ENCODE results near the gene BCL2A1. TPM values are rescaled to one million over a fixed set of nuclear protein-coding genes. Genes with fewer than 3 reads are reported as not detected.

BCL2A1 gene
- total RNA-seq, 1 experiment from 2014 or later = 16.9 TPM

GRCh38 chr15:79933231-79933630, 37.8 kb downstream of the BCL2A1 start:
- no TSS peak for BruUV-seq (replicated peaks)
- ChIA-PET CTCF (no interaction called here), POLR2A (ENCODE audit: unreplicated experiment) (no interaction called here)
- Histone ChIP-seq H3K9me3 (ENCODE audit: low read length) (no peaks in the 10 kb centered on the region), H3K4me3 (ENCODE audit: low read length) (no peak overlapping the region), H4K20me1 (ENCODE audit: low read length) (no peaks in the 10 kb centered on the region), H3K9ac (ENCODE audit: low read length) (no peak overlapping the region), H3K27ac (ENCODE audit: low read length) (no peak overlapping the region), H3F3A (ENCODE audit: low read length, unreplicated experiment) (no peaks in the 10 kb centered on the region), H3K27me3 (ENCODE audit: low read length) (no peaks in the 10 kb centered on the region), H2AFZ (ENCODE audit: low read length) (no peak overlapping the region), H3K4me1 (ENCODE audit: insufficient read depth, low read length) (no peaks in the 10 kb centered on the region), H3K9me2 (replicated peaks; ENCODE audit: low read length) (no peaks in the 10 kb centered on the region), H3K36me3 (ENCODE audit: low read depth, low read length) (no peaks in the 10 kb centered on the region), H3K4me2 (ENCODE audit: low read length) (no peak overlapping the region), H3K79me2 (ENCODE audit: low read length) (no peaks in the 10 kb centered on the region)
- intact Hi-C loops (cut with micrococcal nuclease) = no loop called here
- TF ChIP-seq EZH2phosphoT487 (IDR thresholded peaks at IDR 0.05; ENCODE audit: borderline replicate concordance, low read length) (no peak), CTCF (conservative IDR thresholded peaks at IDR 0.05; ENCODE audit: low read depth, low read length) (no peak), EZH2 (IDR thresholded peaks at IDR 0.05; ENCODE audit: low read length, unreplicated experiment) (no peak)
- ATAC-seq (no peak), DNase-seq (no peak)

- intact Hi-C loops (cut with micrococcal nuclease) = no loop called here
- ATAC-seq = no peak
- no peaks in the 10 kb centered on the region for H3K79me2 ChIP-seq (ENCODE audit: low read length)
Observed at GRCh38 chr15:79932447-79932846, 38.5 kb downstream of the BCL2A1 start.

GRCh38 chr15:79930516-79930915, 40.5 kb downstream of the BCL2A1 start:
- POLR2A ChIA-PET (ENCODE audit: unreplicated experiment) = no interaction called here
- no peak for TF ChIP-seq CTCF (conservative IDR thresholded peaks at IDR 0.05; ENCODE audit: low read depth, low read length)
- TF ChIP-seq EZH2 (IDR thresholded peaks at IDR 0.05; ENCODE audit: low read length, unreplicated experiment) = no peak
- TF ChIP-seq EZH2phosphoT487 (IDR thresholded peaks at IDR 0.05; ENCODE audit: borderline replicate concordance, low read length) = no peak
- ATAC-seq = no peak
- DNase-seq = no peak
- Histone ChIP-seq H3K4me3 (ENCODE audit: low read length) (no peak overlapping the region), H3K9me3 (ENCODE audit: low read length) (no peaks in the 10 kb centered on the region), H3K36me3 (ENCODE audit: low read depth, low read length) (no peaks in the 10 kb centered on the region), H3K4me1 (ENCODE audit: insufficient read depth, low read length) (no peaks in the 10 kb centered on the region), H3K9ac (ENCODE audit: low read length) (no peak overlapping the region), H3K27me3 (ENCODE audit: low read length) (no peaks in the 10 kb centered on the region), H2AFZ (ENCODE audit: low read length) (no peak overlapping the region), H3F3A (ENCODE audit: low read length, unreplicated experiment) (no peaks in the 10 kb centered on the region), H3K9me2 (replicated peaks; ENCODE audit: low read length) (no peaks in the 10 kb centered on the region), H3K79me2 (ENCODE audit: low read length) (no peaks in the 10 kb centered on the region), H3K4me2 (ENCODE audit: low read length) (no peak overlapping the region), H4K20me1 (ENCODE audit: low read length) (no peaks in the 10 kb centered on the region), H3K27ac (ENCODE audit: low read length) (no peak overlapping the region)
- no TSS peak for BruUV-seq (replicated peaks)
- CTCF ChIA-PET = no interaction called here
- intact Hi-C loops (cut with micrococcal nuclease) = no loop called here

More at GRCh38 chr15:79932447-79932846, 38.5 kb downstream of the BCL2A1 start:
- Histone ChIP-seq H3K9me3 (ENCODE audit: low read length) (no peaks in the 10 kb centered on the region), H3F3A (ENCODE audit: low read length, unreplicated experiment) (no peaks in the 10 kb centered on the region), H3K4me3 (ENCODE audit: low read length) (no peak overlapping the region), H3K9ac (ENCODE audit: low read length) (no peak overlapping the region), H3K4me1 (ENCODE audit: insufficient read depth, low read length) (no peaks in the 10 kb centered on the region), H3K9me2 (replicated peaks; ENCODE audit: low read length) (no peaks in the 10 kb centered on the region), H3K36me3 (ENCODE audit: low read depth, low read length) (no peaks in the 10 kb centered on the region), H3K27me3 (ENCODE audit: low read length) (no peaks in the 10 kb centered on the region), H3K4me2 (ENCODE audit: low read length) (no peak overlapping the region), H2AFZ (ENCODE audit: low read length) (no peak overlapping the region), H3K27ac (ENCODE audit: low read length) (no peak overlapping the region), H4K20me1 (ENCODE audit: low read length) (no peaks in the 10 kb centered on the region)
- CTCF ChIA-PET = no interaction called here
- no peak for DNase-seq
- BruUV-seq (replicated peaks) = no TSS peak
- TF ChIP-seq EZH2phosphoT487 (IDR thresholded peaks at IDR 0.05; ENCODE audit: borderline replicate concordance, low read length) = no peak
- no peak for TF ChIP-seq EZH2 (IDR thresholded peaks at IDR 0.05; ENCODE audit: low read length, unreplicated experiment)
- no peak for TF ChIP-seq CTCF (conservative IDR thresholded peaks at IDR 0.05; ENCODE audit: low read depth, low read length)
- POLR2A ChIA-PET (ENCODE audit: unreplicated experiment) = no interaction called here
